HepG2 (cell line): ENCODE measurements around the gene ATP4A. TPM values are rescaled to one million over a fixed set of nuclear protein-coding genes. Genes with fewer than 3 reads are reported as not detected.

Experiments
- ATAC-seq: fragments of 200-7000 bp; cut with Tn5 transposase; 3 replicates; pipeline ENCODE4 v1.9.1; 2020; ENCODE audit warnings: mild to moderate bottlenecking, moderate library complexity
- BruUV-seq: library from RNA; stranded (reverse); fragments of 400-500 nt; replicated peaks from 2 replicates; lab custom pipeline; 2021; lab: Mats Ljungman, UMichigan
- CTCF ChIA-PET: fragments of 300-600 bp; formaldehyde crosslinking; extraction: SDS; loops from one replicate; lab custom pipeline; 2021; ENCODE audit warnings: low total read pairs, inconsistent platforms, low intra/inter-chr PET ratio; lab: Yijun Ruan, JAX
- POLR2A ChIA-PET: fragments of 350-600 bp; sonication (Branson Sonifier 250); formaldehyde crosslinking; loops from one replicate; lab custom pipeline; 2020; ENCODE audit warnings: antibody characterized with exemption, inconsistent platforms; lab: Yijun Ruan, JAX
- DNase-seq: peaks from one replicate; pipeline ENCODE4 v3.0.0-alpha.2; 2015; ENCODE audit warnings: low spot score
- FAIRE-seq: peaks from 3 replicates; lab custom pipeline; 2011; peaks lifted over from hg19 to GRCh38; lab: Jason Lieb, UNC
- H2AFZ ChIP-seq: one replicate; pipeline ENCODE4 v1.6.1; 2011; ENCODE audit warnings: low read length, inconsistent platforms
- H3K27ac ChIP-seq: fragments of 300-600 bp; 3 replicates; pipeline ENCODE4 v1.8.0; 2011; ENCODE audit warnings: mixed run types, mild to moderate bottlenecking, mixed read lengths, low read length, inconsistent platforms; ENCODE audit not compliant: insufficient read depth; ENCODE audit errors: extremely low read length
- H3K27me3 ChIP-seq, 2 experiments: fragments of 200-600 bp in 1 of 2; 2 replicates in 1 of 2; 3 replicates in 1 of 2; pipeline versions ENCODE4 v1.6.0 to v1.8.0; 2011; ENCODE audit warnings: low read length in 2 of 2, mild to moderate bottlenecking in 2 of 2, moderate library complexity in 2 of 2, inconsistent platforms in 1 of 2; ENCODE audit not compliant: insufficient read depth in 2 of 2, control insufficient read depth in 1 of 2
- H3K36me3 ChIP-seq, 2 experiments: fragments of 200-600 bp in 1 of 2; replicated peaks in 1 of 2; 2 replicates in 1 of 2; 3 replicates in 1 of 2; pipeline versions ENCODE4 v1.5.1 to v1.8.0; 2011; ENCODE audit warnings: low read length in 2 of 2, inconsistent platforms in 1 of 2; ENCODE audit not compliant: insufficient read depth in 2 of 2, control insufficient read depth in 1 of 2
- H3K4me1 ChIP-seq: 2 replicates; pipeline ENCODE4 v1.5.1; 2012; ENCODE audit warnings: low read length, inconsistent platforms; ENCODE audit not compliant: insufficient read depth
- H3K4me2 ChIP-seq: 2 replicates; pipeline ENCODE4 v1.6.0; 2011; ENCODE audit warnings: low read depth, low read length, inconsistent platforms
- H3K4me3 ChIP-seq, 3 experiments: fragments of 200-600 bp in 1 of 3; sonication (generic), shearing (Covaris generic) in 1 of 3; replicated peaks in 1 of 3; 2 replicates each; pipeline ENCODE4 v1.5.1; 2011 to 2016; ENCODE audit warnings: low read length in 3 of 3, inconsistent platforms in 2 of 3, low read depth in 2 of 3, mild to moderate bottlenecking in 2 of 3, control low read depth in 1 of 3, mixed read lengths in 1 of 3; ENCODE audit not compliant: insufficient read depth in 1 of 3
- H3K79me2 ChIP-seq: one replicate; pipeline ENCODE4 v1.6.1; 2011; ENCODE audit warnings: low read length, inconsistent platforms; ENCODE audit not compliant: insufficient read depth
- H3K9ac ChIP-seq: 2 replicates; pipeline ENCODE4 v1.6.0; 2011; ENCODE audit warnings: mild to moderate bottlenecking, low read depth, low read length, inconsistent platforms; ENCODE audit not compliant: insufficient read depth
- H3K9me3 ChIP-seq: 2 replicates; pipeline ENCODE4 v1.5.1; 2012; ENCODE audit warnings: mild to moderate bottlenecking, low read length
- H4K20me1 ChIP-seq: 2 replicates; pipeline ENCODE4 v1.6.0; 2011; ENCODE audit warnings: inconsistent platforms, mild to moderate bottlenecking, low read length, moderate library complexity; ENCODE audit not compliant: insufficient read depth
- ARHGAP35 ChIP-seq: sonication (generic); formaldehyde crosslinking; IDR thresholded peaks from 2 replicates; pipeline ENCODE4 v1.9.0; 2022; ENCODE audit warnings: mild to moderate bottlenecking, inconsistent platforms, moderate library complexity, missing genetic modification reagents, borderline replicate concordance
- MNT ChIP-seq: fragments of 450-650 bp; IDR thresholded peaks from 2 replicates; pipeline ENCODE4 v1.6.1; 2016
- NRL ChIP-seq: sonication (generic); formaldehyde crosslinking; IDR thresholded peaks from 2 replicates; pipeline ENCODE4 v1.5.0; 2020; ENCODE audit warnings: missing genetic modification reagents, mild to moderate bottlenecking, moderate library complexity, borderline replicate concordance
- PPARG ChIP-seq: conservative IDR thresholded peaks from 2 replicates; pipeline ENCODE4 v1.6.1; 2016; ENCODE audit warnings: missing biosample characterization, missing genetic modification reagents
- RORA ChIP-seq: sonication (generic); formaldehyde crosslinking; IDR thresholded peaks from 2 replicates; pipeline ENCODE4 v1.5.0; 2020; ENCODE audit warnings: mild to moderate bottlenecking, missing genetic modification reagents, moderate library complexity
- SRSF1 ChIP-seq: fragments of 200-400 bp; formaldehyde crosslinking; optimal IDR thresholded peaks from 2 replicates; pipeline ENCODE3; 2017; ENCODE audit warnings: mild to moderate bottlenecking, low read depth, low read length, moderate library complexity
- ZFY ChIP-seq: sonication (generic); formaldehyde crosslinking; IDR thresholded peaks from 2 replicates; pipeline ENCODE4 v1.4.0; 2020; ENCODE audit warnings: missing genetic modification reagents
- ZNF382 ChIP-seq: sonication (generic); formaldehyde crosslinking; IDR thresholded peaks from 2 replicates; pipeline ENCODE4 v1.5.0; 2020; ENCODE audit warnings: missing genetic modification reagents, mild to moderate bottlenecking, borderline replicate concordance
- ZNF414 ChIP-seq: sonication (generic); formaldehyde crosslinking; IDR thresholded peaks from 2 replicates; pipeline ENCODE4 v1.5.0; 2020; ENCODE audit warnings: missing genetic modification reagents
- ZNF543 ChIP-seq: sonication (generic); formaldehyde crosslinking; IDR thresholded peaks from 2 replicates; pipeline ENCODE4 v1.4.0; 2020; ENCODE audit warnings: mild to moderate bottlenecking, missing genetic modification reagents
- ZNF687 ChIP-seq: sonication (generic); formaldehyde crosslinking; IDR thresholded peaks from 2 replicates; pipeline ENCODE4 v1.5.1; 2020; ENCODE audit warnings: mild to moderate bottlenecking, missing genetic modification reagents, moderate library complexity
- ZNF788 ChIP-seq: sonication (generic); formaldehyde crosslinking; IDR thresholded peaks from 2 replicates; pipeline ENCODE4 v1.5.0; 2020; ENCODE audit warnings: mild to moderate bottlenecking, missing genetic modification reagents, borderline replicate concordance
- WGBS: methylation state at CpG from one replicate; pipeline ENCODE4 v1.1.6; 2017; ENCODE audit warnings: low lambda C conversion rate; 5-methylcytosine and 5-hydroxymethylcytosine counted together
- in situ Hi-C: cut with HindIII; loops from 2 replicates; pipeline ENCODE4 v1.10.0; 2017; ENCODE audit warnings: low pct_unique_long_range_greater_than_20kb; ENCODE audit not compliant: extremely low pct_ligation_motif_present
- intact Hi-C: fragments of 100-400 bp; cut with micrococcal nuclease; formaldehyde crosslinking; loops from one replicate; pipeline ENCODE4 v1.10.0; 2022; ENCODE audit not compliant: unreplicated experiment
- polyA plus RNA-seq, 8 experiments: library from polyadenylated mRNA; depleted of rRNA in 3 of 8; stranded (reverse) in 7 of 8; unstranded in 1 of 8; fragments of >200 nt; fragmentation: Illumina TruSeq in 4 of 8; extraction: Trizol in 4 of 8; gene quantifications; 2 replicates each; pipeline versions ENCODE4 v1.2.1 to v1.2.3, GENCODE V29; 2011 to 2016; ENCODE audit warnings: low read depth in 4 of 8, missing spikeins in 1 of 8, mixed read lengths in 1 of 8; ENCODE audit not compliant: insufficient read depth in 1 of 8
- total RNA-seq, 5 experiments: library from RNA; depleted of rRNA; stranded (reverse); fragments of >200 nt; fragmentation: Illumina TruSeq; extraction: Trizol; gene quantifications; 2 replicates each; pipeline ENCODE4 v1.2.3, GENCODE V29; 2016; ENCODE audit warnings: low read depth in 1 of 5

ATP4A gene
- total and polyA plus RNA-seq, 2 of the 13 experiments (the other 11 are each of a cell fraction or from before 2014, with no cell fraction given): 0.08 to 0.11 TPM

- CTCF ChIA-PET: no interaction called here
- intact Hi-C loops: no loop called here
- WGBS: 98% methylated on average over 4 of the region's 4 CpGs
Observed at GRCh38 chr19:35502751-35503150, 60.7 kb downstream of the ATP4A start.

GRCh38 chr19:35501684-35502083 is 61.8 kb downstream of the ATP4A start:
- in situ Hi-C loops (no loop called here), intact Hi-C loops (no loop called here)
- H3K27me3 ChIP-seq: no peaks in the 10 kb centered on the region
- FAIRE-seq (no peak), DNase-seq (no peak), ATAC-seq (no peak)
- no peak overlapping the region for H2AFZ ChIP-seq
- ChIA-PET POLR2A (interaction anchor here (1.6 kb wide), 1 partner anchor 9 kb away, joined by 4 read pairs; no protein-coding TSS in a partner anchor), CTCF (no interaction called here)
- H3K36me3 ChIP-seq: peaks cover 3 to 15% of the 10 kb centered on the region in 2 experiments; a peak in 3 of 5 replicates
- no peak overlapping the region for H3K4me2 ChIP-seq
- H3K9me3 ChIP-seq: no peaks in the 10 kb centered on the region
- H3K9ac ChIP-seq: no peak overlapping the region
- H4K20me1 ChIP-seq: no peaks in the 10 kb centered on the region
- H3K4me3 ChIP-seq: no peak overlapping the region
- WGBS: 98% methylated on average over 12 of the region's 15 CpGs
- H3K27ac ChIP-seq: no peak overlapping the region
- BruUV-seq: no TSS peak
- H3K79me2 ChIP-seq: no peaks in the 10 kb centered on the region
- peaks cover 15% of the 10 kb centered on the region for H3K4me1 ChIP-seq
- TF ChIP-seq ZNF382 (CRISPR knock-in tag) (no peak), ZNF687 (peak; percentile 12; the same call in 1 of the 2 replicates), RORA (CRISPR knock-in tag) (no peak), ZFY (CRISPR knock-in tag) (no peak), ZNF543 (CRISPR knock-in tag) (no peak), PPARG (CRISPR knock-in tag) (no peak), ARHGAP35 (no peak), NRL (no peak), MNT (no peak)

More at GRCh38 chr19:35502751-35503150, 60.7 kb downstream of the ATP4A start:
- TF ChIP-seq SRSF1: no peak
- TF ChIP-seq ZNF414: no peak
- TF ChIP-seq ZNF788 (CRISPR knock-in tag): no peak
- Histone ChIP-seq H3K27me3 (no peaks in the 10 kb centered on the region), H3K4me3 (no peak overlapping the region), H4K20me1 (no peaks in the 10 kb centered on the region), H2AFZ (no peak overlapping the region), H3K27ac (no peak overlapping the region), H3K9me3 (no peaks in the 10 kb centered on the region), H3K4me2 (no peak overlapping the region), H3K9ac (no peak overlapping the region), H3K79me2 (no peaks in the 10 kb centered on the region), H3K4me1 (peaks cover 17% of the 10 kb centered on the region), H3K36me3 (peaks cover 3 to 15% of the 10 kb centered on the region in 2 experiments; a peak in 3 of 5 replicates)
- FAIRE-seq (no peak), ATAC-seq (no peak), DNase-seq (no peak)
- POLR2A ChIA-PET: interaction anchor here (1.6 kb wide), 1 partner anchor 8 kb away, joined by 4 read pairs; no protein-coding TSS in a partner anchor
- in situ Hi-C loops: no loop called here
- no TSS peak for BruUV-seq
